HEK293 (cell line): ENCODE data around the gene NFIX.

Source experiments
- CTCF ChIP-seq: fragments of 450-650 bp; formaldehyde crosslinking; IDR thresholded peaks from 2 replicates; pipeline ENCODE4 v1.5.1; 2016; ENCODE audit warnings: missing biosample characterization, missing genetic modification characterization
- GLI4 ChIP-seq: fragments of 450-650 bp; formaldehyde crosslinking; IDR thresholded peaks from 2 replicates; pipeline ENCODE4 v1.5.1; 2016; ENCODE audit warnings: missing biosample characterization, missing genetic modification characterization
- MZF1 ChIP-seq: fragments of 450-650 bp; formaldehyde crosslinking; IDR thresholded peaks from 2 replicates; pipeline ENCODE4 v1.5.1; 2017; ENCODE audit warnings: missing biosample characterization, missing genetic modification characterization, borderline replicate concordance
- SP2 ChIP-seq: fragments of 450-650 bp; formaldehyde crosslinking; IDR thresholded peaks from 2 replicates; pipeline ENCODE4 v1.5.1; 2016; ENCODE audit warnings: missing biosample characterization, missing genetic modification characterization
- SP3 ChIP-seq: fragments of 450-650 bp; formaldehyde crosslinking; IDR thresholded peaks from 2 replicates; pipeline ENCODE4 v1.5.1; 2016; ENCODE audit warnings: missing biosample characterization, missing genetic modification characterization
- YY1 ChIP-seq: fragments of 450-650 bp; formaldehyde crosslinking; IDR thresholded peaks from 2 replicates; pipeline ENCODE4 v1.5.1; 2018; ENCODE audit warnings: missing biosample characterization, missing genetic modification characterization
- ZNF571 ChIP-seq: fragments of 450-650 bp; formaldehyde crosslinking; IDR thresholded peaks from 2 replicates; pipeline ENCODE4 v1.5.0; 2017; ENCODE audit warnings: missing biosample characterization, missing genetic modification characterization
- TF ChIP-seq, protein P1 (sequence below): fragments of 450-650 bp; formaldehyde crosslinking; optimal IDR thresholded peaks from 2 replicates; pipeline ENCODE3; 2016; ENCODE audit warnings: missing biosample characterization, mild to moderate bottlenecking, missing genetic modification characterization
- TF ChIP-seq, protein P2 (sequence below): fragments of 450-650 bp; formaldehyde crosslinking; IDR thresholded peaks from 2 replicates; pipeline ENCODE4 v1.5.1; 2016; ENCODE audit warnings: missing biosample characterization, missing genetic modification characterization

DNA sequence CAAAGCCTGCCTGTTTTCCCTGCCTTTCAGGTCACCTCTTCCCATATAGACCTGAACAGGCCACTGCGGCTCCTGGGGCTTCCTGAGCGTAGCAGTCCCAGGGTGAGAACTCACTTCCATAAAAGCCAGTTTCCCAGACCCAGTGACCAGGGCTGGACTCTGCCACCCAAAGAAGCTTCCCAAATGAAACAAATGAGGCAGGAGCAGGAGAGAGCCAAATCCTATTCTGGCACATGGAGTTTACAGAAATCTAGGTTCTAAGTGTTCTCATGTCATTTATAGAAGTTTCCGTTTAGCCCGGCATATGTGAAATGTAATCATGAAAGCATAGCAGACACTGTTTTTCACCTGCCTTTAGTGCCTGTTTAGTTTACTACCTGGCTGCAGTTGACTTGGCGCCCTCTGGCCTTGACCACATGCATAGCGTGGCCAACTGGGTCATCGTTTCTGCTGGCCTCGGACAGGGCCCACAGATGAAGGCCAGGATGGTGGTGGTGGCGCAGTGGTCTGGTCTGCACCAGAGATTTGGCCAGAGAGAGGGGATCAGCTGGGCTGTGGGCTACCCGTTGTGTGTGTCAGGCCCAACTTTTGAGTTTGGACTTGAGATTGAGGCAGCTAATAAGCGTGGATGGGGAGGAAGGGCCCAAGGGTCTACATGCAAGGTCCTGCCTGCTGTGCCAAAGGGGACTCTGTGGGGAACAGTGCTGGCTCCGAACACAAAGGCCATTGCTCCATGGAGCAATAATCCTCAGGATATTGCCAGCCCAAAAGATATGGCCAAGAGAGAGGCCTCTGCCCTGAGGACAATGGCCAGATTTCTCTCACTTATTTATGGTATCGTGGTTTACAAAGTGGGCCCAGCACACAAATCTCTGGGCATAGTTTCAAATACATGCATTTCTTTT lies 43.3 kb downstream of the NFIX start:
- TF ChIP-seq, protein P1, sequence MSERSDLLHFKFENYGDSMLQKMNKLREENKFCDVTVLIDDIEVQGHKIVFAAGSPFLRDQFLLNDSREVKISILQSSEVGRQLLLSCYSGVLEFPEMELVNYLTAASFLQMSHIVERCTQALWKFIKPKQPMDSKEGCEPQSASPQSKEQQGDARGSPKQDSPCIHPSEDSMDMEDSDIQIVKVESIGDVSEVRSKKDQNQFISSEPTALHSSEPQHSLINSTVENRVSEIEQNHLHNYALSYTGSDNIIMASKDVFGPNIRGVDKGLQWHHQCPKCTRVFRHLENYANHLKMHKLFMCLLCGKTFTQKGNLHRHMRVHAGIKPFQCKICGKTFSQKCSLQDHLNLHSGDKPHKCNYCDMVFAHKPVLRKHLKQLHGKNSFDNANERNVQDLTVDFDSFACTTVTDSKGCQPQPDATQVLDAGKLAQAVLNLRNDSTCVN (tag by site-specific recombination), result no peak
- TF ChIP-seq CTCF (tag by site-specific recombination) (peak; percentile 16; the same call in 1 of the 2 replicates), SP3 (tag by site-specific recombination) (no peak), ZNF571 (tag by site-specific recombination) (no peak), MZF1 (tag by site-specific recombination) (no peak), YY1 (tag by site-specific recombination) (no peak), GLI4 (tag by site-specific recombination) (no peak), SP2 (tag by site-specific recombination) (no peak)
- TF ChIP-seq, protein P2, sequence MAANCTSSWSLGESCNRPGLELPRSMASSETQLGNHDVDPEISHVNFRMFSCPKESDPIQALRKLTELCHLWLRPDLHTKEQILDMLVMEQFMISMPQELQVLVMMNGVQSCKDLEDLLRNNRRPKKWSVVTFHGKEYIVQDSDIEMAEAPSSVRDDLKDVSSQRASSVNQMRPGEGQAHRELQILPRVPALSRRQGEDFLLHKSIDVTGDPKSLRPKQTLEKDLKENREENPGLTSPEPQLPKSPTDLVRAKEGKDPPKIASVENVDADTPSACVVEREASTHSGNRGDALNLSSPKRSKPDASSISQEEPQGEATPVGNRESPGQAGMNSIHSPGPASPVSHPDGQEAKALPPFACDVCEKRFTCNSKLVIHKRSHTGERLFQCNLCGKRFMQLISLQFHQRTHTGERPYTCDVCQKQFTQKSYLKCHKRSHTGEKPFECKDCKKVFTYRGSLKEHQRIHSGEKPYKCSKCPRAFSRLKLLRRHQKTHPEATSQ (tag by site-specific recombination), result no peak
